ENCODE results near the gene RAMACL.

- no peak for TF ChIP-seq CTCF (IDR thresholded peaks at IDR 0.05)
- no peak for TF ChIP-seq EZH2 (IDR thresholded peaks at IDR 0.05; ENCODE audit: borderline replicate concordance, insufficient read depth, low read depth, low read length, poor library complexity, severe bottlenecking)
Observed at GRCh38 chr6:166558156-166559005, 28.1 kb downstream of the RAMACL start.
